K562 (cell line): ENCODE results near the gene LLPH. TPM values are rescaled to one million over a fixed set of nuclear protein-coding genes. Genes with fewer than 3 reads are reported as not detected.

Source experiments
- ATAC-seq: fragments of 200-7000 bp; cut with Tn5 transposase; 3 replicates; pipeline ENCODE4 v1.9.1; 2020; ENCODE audit warnings: moderate library complexity
- BruUV-seq: library from RNA; stranded (reverse); fragments of 400-500 nt; replicated peaks from 2 replicates; lab custom pipeline; 2021; lab: Mats Ljungman, UMichigan
- CTCF ChIA-PET: fragments of 300-600 bp; formaldehyde crosslinking; extraction: SDS; loops from one replicate; lab custom pipeline; 2021; ENCODE audit warnings: low intra/inter-chr PET ratio; lab: Yijun Ruan, JAX
- POLR2A ChIA-PET: fragments of 300-600, 350-650 bp; sonication (Branson Sonifier 250); formaldehyde crosslinking; extraction: SDS; loops from one replicate; lab custom pipeline; 2021; ENCODE audit warnings: antibody characterized with exemption, inconsistent platforms; lab: Yijun Ruan, JAX
- DNase-seq, 4 experiments: peaks; one replicate each; pipeline versions ENCODE4 v3.0.0 to v3.0.0-alpha.2; 2011 to 2018; ENCODE audit warnings: low spot score in 3 of 4, mixed read lengths in 3 of 4; ENCODE audit errors: extremely low read depth in 1 of 4
- FAIRE-seq: peaks from 2 replicates; lab custom pipeline; 2011; peaks lifted over from hg19 to GRCh38; lab: Jason Lieb, UNC
- H2AFZ ChIP-seq: 2 replicates; pipeline ENCODE4 v1.6.0; 2011; ENCODE audit warnings: low read depth, low read length, control low read depth, inconsistent platforms
- H3K27ac ChIP-seq: fragments of 200-600 bp; 3 replicates; pipeline ENCODE4 v1.8.0; 2011; ENCODE audit warnings: low read depth, mild to moderate bottlenecking, control low read depth, inconsistent platforms, low read length, moderate library complexity, mixed read lengths; ENCODE audit errors: extremely low read depth
- H3K27me3 ChIP-seq, 2 experiments: fragments of 300-600 bp in 1 of 2; 2 replicates in 1 of 2; 3 replicates in 1 of 2; pipeline versions ENCODE4 v1.6.0 to v1.8.0; 2011; ENCODE audit warnings: inconsistent platforms in 2 of 2, low read length in 2 of 2, mild to moderate bottlenecking in 1 of 2, mixed read lengths in 1 of 2, moderate library complexity in 1 of 2; ENCODE audit not compliant: control insufficient read depth in 2 of 2, insufficient read depth in 2 of 2
- H3K36me3 ChIP-seq: fragments of 300-600 bp; 3 replicates; pipeline ENCODE4 v1.8.0; 2011; ENCODE audit warnings: mild to moderate bottlenecking, low read length, inconsistent platforms; ENCODE audit not compliant: control insufficient read depth, insufficient read depth
- H3K4me1 ChIP-seq, 2 experiments: fragments of 200-600 bp in 1 of 2; replicated peaks in 1 of 2; 2 replicates in 1 of 2; 3 replicates in 1 of 2; pipeline versions ENCODE4 v1.5.1 to v1.8.0; 2011; ENCODE audit warnings: inconsistent platforms in 2 of 2, low read length in 2 of 2, mild to moderate bottlenecking in 1 of 2, mixed read lengths in 1 of 2, moderate library complexity in 1 of 2; ENCODE audit not compliant: control insufficient read depth in 2 of 2, insufficient read depth in 2 of 2
- H3K4me2 ChIP-seq: 2 replicates; pipeline ENCODE4 v1.6.1; 2011; ENCODE audit warnings: low read length, control low read depth, inconsistent platforms, mixed read lengths; ENCODE audit not compliant: insufficient read depth
- H3K4me3 ChIP-seq: fragments of 200-600 bp; sonication (generic), shearing (Covaris generic); 2 replicates; pipeline ENCODE4 v1.5.1; 2016; ENCODE audit warnings: control low read depth, inconsistent platforms
- H3K79me2 ChIP-seq: fragments of 200-600 bp; 3 replicates; pipeline ENCODE4 v1.8.0; 2011; ENCODE audit warnings: low read length, inconsistent platforms; ENCODE audit not compliant: control insufficient read depth, insufficient read depth
- H3K9ac ChIP-seq, 2 experiments: 2 replicates each; pipeline versions ENCODE4 v1.6.0 to v1.6.1; 2011; ENCODE audit warnings: low read depth in 2 of 2, low read length in 2 of 2, control low read depth in 1 of 2, inconsistent platforms in 1 of 2, mild to moderate bottlenecking in 1 of 2, mixed read lengths in 1 of 2; ENCODE audit not compliant: insufficient read depth in 1 of 2
- H3K9me1 ChIP-seq: one replicate; pipeline ENCODE4 v1.6.0; 2011; ENCODE audit warnings: inconsistent platforms, mild to moderate bottlenecking, low read length, moderate library complexity; ENCODE audit not compliant: control insufficient read depth, insufficient read depth
- H3K9me3 ChIP-seq: replicated peaks from 2 replicates; pipeline ENCODE4 v1.5.1; 2011; ENCODE audit warnings: low read depth, low read length, inconsistent platforms; ENCODE audit not compliant: control insufficient read depth, insufficient read depth
- H4K20me1 ChIP-seq: replicated peaks from 2 replicates; pipeline ENCODE4 v1.6.1; 2011; ENCODE audit warnings: low read length, inconsistent platforms, mixed read lengths; ENCODE audit not compliant: control insufficient read depth, insufficient read depth
- CC2D1A ChIP-seq: fragments of 450-650 bp; IDR thresholded peaks from 2 replicates; pipeline ENCODE4 v1.6.1; 2017; ENCODE audit warnings: mild to moderate bottlenecking
- CCNT2 ChIP-seq: IDR thresholded peaks from 2 replicates; pipeline ENCODE4 v1.6.1; 2011; ENCODE audit warnings: borderline replicate concordance, low read depth, mild to moderate bottlenecking, moderate library complexity, mixed read lengths, low read length; ENCODE audit not compliant: insufficient read length; ENCODE audit errors: extremely low read depth
- E2F5 ChIP-seq: sonication (generic); formaldehyde crosslinking; IDR thresholded peaks from 2 replicates; pipeline ENCODE4 v1.8.0; 2022; ENCODE audit warnings: mild to moderate bottlenecking, missing genetic modification reagents
- FOXA1 ChIP-seq: fragments of 450-650 bp; IDR thresholded peaks from 2 replicates; pipeline ENCODE4 v1.6.1; 2016; ENCODE audit warnings: mild to moderate bottlenecking, borderline replicate concordance
- HIVEP1 ChIP-seq: fragments of 250-450 bp; sonication (Bioruptor Pico); IDR thresholded peaks from 2 replicates; pipeline ENCODE4 v1.4.0; 2020; ENCODE audit warnings: mild to moderate bottlenecking
- HLTF ChIP-seq: fragments of 450-650 bp; IDR thresholded peaks from 2 replicates; pipeline ENCODE4 v1.6.1; 2016
- RAD21 ChIP-seq, 2 experiments: fragments of 250-450 bp in 1 of 2; fragments of 450-650 bp in 1 of 2; sonication (Bioruptor Pico) in 1 of 2; formaldehyde crosslinking in 1 of 2; IDR thresholded peaks in 1 of 2; conservative IDR thresholded peaks in 1 of 2; 2 replicates each; pipeline versions ENCODE4 v1.4.0 to v1.8.0; 2020 to 2022; ENCODE audit warnings: mild to moderate bottlenecking in 2 of 2, moderate library complexity in 1 of 2
- ZNF76 ChIP-seq: fragments of 250-450 bp; sonication (Bioruptor Pico); IDR thresholded peaks from 2 replicates; pipeline ENCODE4 v1.4.0; 2020; ENCODE audit warnings: mild to moderate bottlenecking, moderate library complexity, borderline replicate concordance
- WGBS: fragments of 100-300 bp; shearing (Covaris generic); methylation state at CpG from one replicate; pipeline ENCODE4 v1.1.6; 2016; ENCODE audit warnings: low coverage, mixed read lengths; ENCODE audit not compliant: insufficient coverage; ENCODE audit errors: missing lambda C conversion rate; 5-methylcytosine and 5-hydroxymethylcytosine counted together
- in situ Hi-C: fragments of 300-500 bp; cut with MboI; formaldehyde crosslinking; loops from 4 replicates; pipeline ENCODE4 v1.15.0; 2018; ENCODE audit warnings: inconsistent platforms, mixed read lengths
- intact Hi-C: fragments of 100-400 bp; cut with micrococcal nuclease; formaldehyde crosslinking; loops from 2 replicates; pipeline ENCODE4 v1.14.2; 2022
- polyA plus RNA-seq, 8 experiments: library from polyadenylated mRNA; depleted of rRNA in 4 of 8; stranded (reverse) in 5 of 8; unstranded in 3 of 8; fragments of >200 nt; fragmentation: Nextera tagmentation in 2 of 8; fragmentation: Illumina TruSeq in 1 of 8; extraction: Ambion mirVana in 2 of 8; extraction: Trizol in 1 of 8; gene quantifications; 2 replicates each; pipeline versions ENCODE4 v1.2.1 to v1.2.3, GENCODE V29; 2011 to 2014; ENCODE audit warnings: inconsistent platforms in 1 of 8, missing spikeins in 1 of 8
- total RNA-seq, 7 experiments: library from RNA; depleted of rRNA in 6 of 7; stranded (reverse); fragments of >200 nt in 6 of 7; fragmentation: Illumina TruSeq in 2 of 7; extraction: Trizol in 2 of 7; gene quantifications; 2 replicates each; pipeline versions ENCODE4 v1.2.1 to v1.2.3, GENCODE V29; 2011 to 2021; ENCODE audit warnings: low replicate concordance in 1 of 7
- TF ChIP-seq, protein P1 (sequence below): fragments of 250-450 bp; sonication (Bioruptor Pico); IDR thresholded peaks from 2 replicates; pipeline ENCODE4 v1.4.0; 2020; ENCODE audit warnings: mild to moderate bottlenecking, moderate library complexity, borderline replicate concordance
- TF ChIP-seq, protein P2 (sequence below): sonication (generic); formaldehyde crosslinking; IDR thresholded peaks from 2 replicates; pipeline ENCODE4 v1.8.1; 2023; ENCODE audit warnings: mild to moderate bottlenecking, missing genetic modification reagents, moderate library complexity

LLPH gene
- total and polyA plus RNA-seq, 9 of the 15 experiments (the other 6 are each of a cell fraction or from before 2014, with no cell fraction given), result 19.1 to 87.3 (median 59.6) TPM

DNA sequence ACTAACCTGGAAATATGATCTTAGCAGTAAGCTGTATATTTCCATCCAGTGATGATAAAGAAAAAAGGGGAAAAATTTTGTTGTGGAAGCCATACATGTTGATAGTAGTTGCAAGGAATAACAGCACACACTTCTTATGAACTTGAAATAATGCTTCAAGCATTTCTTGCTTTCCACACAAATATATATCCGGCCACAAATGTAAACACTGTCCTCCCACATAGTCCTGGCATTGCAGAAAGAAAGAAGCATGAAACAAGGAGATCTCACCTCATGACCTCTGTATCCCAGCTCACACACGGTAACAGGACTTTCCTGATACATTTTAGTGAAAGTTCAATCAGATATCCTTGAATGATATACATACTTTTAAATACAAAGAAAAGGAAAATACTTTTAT, 56.0 kb downstream of the LLPH start:
- H3K79me2 ChIP-seq, result no peaks in the 10 kb centered on the region
- no peak overlapping the region for H3K27ac ChIP-seq
- FAIRE-seq (no peak), DNase-seq (no peak), ATAC-seq (no peak)
- H3K4me2 ChIP-seq, result no peak overlapping the region
- peaks cover 2 to 4% of the 10 kb centered on the region in 2 experiments; a peak in 1 of 5 replicates for H3K27me3 ChIP-seq
- CTCF ChIA-PET, result no interaction called here
- H3K36me3 ChIP-seq, result no peaks in the 10 kb centered on the region
- no peak overlapping the region for H2AFZ ChIP-seq
- H4K20me1 ChIP-seq, result no peaks in the 10 kb centered on the region
- no TSS peak for BruUV-seq
- no peak overlapping the region for H3K4me3 ChIP-seq
- no peaks in the 10 kb centered on the region for H3K9me3 ChIP-seq
- H3K9me1 ChIP-seq, result no peaks in the 10 kb centered on the region
- TF ChIP-seq RAD21 (CRISPR knock-in tag; conservative IDR thresholded peaks at IDR 0.05 in 1 of 2, IDR thresholded peaks at IDR 0.05 in 1 of 2) (no peak), HLTF (no peak), ZNF76 (CRISPR knock-in tag) (no peak), HIVEP1 (CRISPR knock-in tag) (no peak), E2F5 (CRISPR knock-in tag) (no peak), CCNT2 (no peak), FOXA1 (no peak), CC2D1A (no peak)
- TF ChIP-seq, protein P1, sequence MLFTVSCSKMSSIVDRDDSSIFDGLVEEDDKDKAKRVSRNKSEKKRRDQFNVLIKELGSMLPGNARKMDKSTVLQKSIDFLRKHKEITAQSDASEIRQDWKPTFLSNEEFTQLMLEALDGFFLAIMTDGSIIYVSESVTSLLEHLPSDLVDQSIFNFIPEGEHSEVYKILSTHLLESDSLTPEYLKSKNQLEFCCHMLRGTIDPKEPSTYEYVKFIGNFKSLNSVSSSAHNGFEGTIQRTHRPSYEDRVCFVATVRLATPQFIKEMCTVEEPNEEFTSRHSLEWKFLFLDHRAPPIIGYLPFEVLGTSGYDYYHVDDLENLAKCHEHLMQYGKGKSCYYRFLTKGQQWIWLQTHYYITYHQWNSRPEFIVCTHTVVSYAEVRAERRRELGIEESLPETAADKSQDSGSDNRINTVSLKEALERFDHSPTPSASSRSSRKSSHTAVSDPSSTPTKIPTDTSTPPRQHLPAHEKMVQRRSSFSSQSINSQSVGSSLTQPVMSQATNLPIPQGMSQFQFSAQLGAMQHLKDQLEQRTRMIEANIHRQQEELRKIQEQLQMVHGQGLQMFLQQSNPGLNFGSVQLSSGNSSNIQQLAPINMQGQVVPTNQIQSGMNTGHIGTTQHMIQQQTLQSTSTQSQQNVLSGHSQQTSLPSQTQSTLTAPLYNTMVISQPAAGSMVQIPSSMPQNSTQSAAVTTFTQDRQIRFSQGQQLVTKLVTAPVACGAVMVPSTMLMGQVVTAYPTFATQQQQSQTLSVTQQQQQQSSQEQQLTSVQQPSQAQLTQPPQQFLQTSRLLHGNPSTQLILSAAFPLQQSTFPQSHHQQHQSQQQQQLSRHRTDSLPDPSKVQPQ (CRISPR knock-in tag), result no peak
- TF ChIP-seq, protein P2, sequence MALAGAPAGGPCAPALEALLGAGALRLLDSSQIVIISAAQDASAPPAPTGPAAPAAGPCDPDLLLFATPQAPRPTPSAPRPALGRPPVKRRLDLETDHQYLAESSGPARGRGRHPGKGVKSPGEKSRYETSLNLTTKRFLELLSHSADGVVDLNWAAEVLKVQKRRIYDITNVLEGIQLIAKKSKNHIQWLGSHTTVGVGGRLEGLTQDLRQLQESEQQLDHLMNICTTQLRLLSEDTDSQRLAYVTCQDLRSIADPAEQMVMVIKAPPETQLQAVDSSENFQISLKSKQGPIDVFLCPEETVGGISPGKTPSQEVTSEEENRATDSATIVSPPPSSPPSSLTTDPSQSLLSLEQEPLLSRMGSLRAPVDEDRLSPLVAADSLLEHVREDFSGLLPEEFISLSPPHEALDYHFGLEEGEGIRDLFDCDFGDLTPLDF (CRISPR knock-in tag), result no peak
- POLR2A ChIA-PET, result interaction anchor here (0.6 kb wide), 1 partner anchor 1579 kb away, joined by 3 read pairs; no protein-coding TSS in a partner anchor
- intact Hi-C loops, result no loop called here
- WGBS, result 3% methylated on average over 2 of the region's 2 CpGs
- H3K4me1 ChIP-seq, result no peaks in the 10 kb centered on the region
- in situ Hi-C loops, result no loop called here
- H3K9ac ChIP-seq, result no peak overlapping the region
